Measurements from ENCODE around the gene DNAJC12.

- no peak for TF ChIP-seq CTCF (conservative IDR thresholded peaks at IDR 0.05; ENCODE audit: low read depth, low read length)
- TF ChIP-seq EZH2 (IDR thresholded peaks at IDR 0.05; ENCODE audit: low read length, unreplicated experiment), result no peak
- TF ChIP-seq EZH2phosphoT487 (IDR thresholded peaks at IDR 0.05; ENCODE audit: borderline replicate concordance, low read length), result no peak
These were observed 11.5 kb upstream of the DNAJC12 start for GRCh38 chr10:67849331-67850011.

All from PC-3 (cell line).